ENCODE data around the gene WDR54. TPM values are rescaled to one million over a fixed set of nuclear protein-coding genes. Genes with fewer than 3 reads are reported as not detected.

The WDR54 gene
- total RNA-seq, 6 donors from 2014 or later, result 8.4 to 28.2 (median 13.3) TPM

- Histone ChIP-seq H3K4me1 (peaks cover 3 to 11% (median 8%) of the 10 kb centered on the region in 4 donors), H3K36me3 (peaks cover 3 to 63% (median 37%) of the 10 kb centered on the region in 4 donors), H3K27ac (no peak overlapping the region), H3K27me3 (no peaks in the 10 kb centered on the region), H3K9me3 (no peaks in the 10 kb centered on the region), H3K4me3 (no peak overlapping the region)
- TF ChIP-seq POLR2A (IDR thresholded peaks at IDR 0.05) (no peak), POLR2AphosphoS5 (IDR thresholded peaks at IDR 0.05) (no peak), EP300 (IDR thresholded peaks at IDR 0.05) (no peak)
- TF ChIP-seq, protein P1, sequence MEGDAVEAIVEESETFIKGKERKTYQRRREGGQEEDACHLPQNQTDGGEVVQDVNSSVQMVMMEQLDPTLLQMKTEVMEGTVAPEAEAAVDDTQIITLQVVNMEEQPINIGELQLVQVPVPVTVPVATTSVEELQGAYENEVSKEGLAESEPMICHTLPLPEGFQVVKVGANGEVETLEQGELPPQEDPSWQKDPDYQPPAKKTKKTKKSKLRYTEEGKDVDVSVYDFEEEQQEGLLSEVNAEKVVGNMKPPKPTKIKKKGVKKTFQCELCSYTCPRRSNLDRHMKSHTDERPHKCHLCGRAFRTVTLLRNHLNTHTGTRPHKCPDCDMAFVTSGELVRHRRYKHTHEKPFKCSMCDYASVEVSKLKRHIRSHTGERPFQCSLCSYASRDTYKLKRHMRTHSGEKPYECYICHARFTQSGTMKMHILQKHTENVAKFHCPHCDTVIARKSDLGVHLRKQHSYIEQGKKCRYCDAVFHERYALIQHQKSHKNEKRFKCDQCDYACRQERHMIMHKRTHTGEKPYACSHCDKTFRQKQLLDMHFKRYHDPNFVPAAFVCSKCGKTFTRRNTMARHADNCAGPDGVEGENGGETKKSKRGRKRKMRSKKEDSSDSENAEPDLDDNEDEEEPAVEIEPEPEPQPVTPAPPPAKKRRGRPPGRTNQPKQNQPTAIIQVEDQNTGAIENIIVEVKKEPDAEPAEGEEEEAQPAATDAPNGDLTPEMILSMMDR (IDR thresholded peaks at IDR 0.05), result no peak
- DNase-seq, result peak in 1 of 2 donors; percentile 42
- ATAC-seq (ENCODE audit: low FRiP score in 2 of 2), result no peak
- 89 to 94% methylated on average over 8 to 14 of the region's 14 CpGs for WGBS, 2 donors
These were observed 4.7 kb downstream of the WDR54 start for GRCh38 chr2:74426181-74426758.

GRCh38 chr2:74427551-74427950 is 6.0 kb downstream of the WDR54 start:
- TF ChIP-seq EP300 (IDR thresholded peaks at IDR 0.05), result no peak
- no peak for TF ChIP-seq POLR2A (IDR thresholded peaks at IDR 0.05)
- TF ChIP-seq POLR2AphosphoS5 (IDR thresholded peaks at IDR 0.05), result no peak
- TF ChIP-seq, protein P1 (IDR thresholded peaks at IDR 0.05), result no peak
- H3K27ac ChIP-seq, result no peak overlapping the region
- H3K9me3 ChIP-seq, result no peaks in the 10 kb centered on the region
- ATAC-seq (ENCODE audit: low FRiP score in 2 of 2) (no peak), DNase-seq (no peak)
- peaks cover 0 to under 1% (median 0%) of the 10 kb centered on the region in 4 donors for H3K4me1 ChIP-seq
- no peak overlapping the region for H3K4me3 ChIP-seq
- H3K36me3 ChIP-seq, result peaks cover 3 to 74% (median 46%) of the 10 kb centered on the region in 4 donors
- WGBS, 2 donors, result 70 to 88% methylated on average over 3 of the region's 3 CpGs
- H3K27me3 ChIP-seq, result no peaks in the 10 kb centered on the region

DNA sequence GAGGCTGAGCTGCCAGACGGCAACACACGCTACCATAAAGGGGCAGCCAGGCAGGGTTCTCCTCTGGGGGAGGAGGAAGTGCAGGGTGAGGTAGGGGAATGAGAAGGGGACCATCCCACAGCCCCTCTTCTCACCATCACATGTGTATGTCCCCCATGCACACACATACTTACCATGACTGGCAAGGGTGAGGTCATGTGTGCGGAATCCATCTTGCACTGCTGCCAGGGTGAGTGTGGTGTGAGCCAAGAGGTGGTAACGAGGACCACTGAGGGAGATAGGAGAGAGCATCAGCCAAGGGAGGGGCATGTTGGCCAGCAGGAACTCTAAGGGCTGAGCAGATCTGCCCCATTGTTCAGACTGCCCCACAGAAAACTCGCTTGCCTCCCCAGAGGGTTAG is 7.1 kb downstream of the WDR54 start:
- no peak overlapping the region for H3K4me3 ChIP-seq
- no peaks in the 10 kb centered on the region for H3K4me1 ChIP-seq
- WGBS, 2 donors, result 88 to 98% methylated on average over 5 of the region's 5 CpGs
- H3K36me3 ChIP-seq, result peaks cover 3 to 74% (median 46%) of the 10 kb centered on the region in 4 donors
- TF ChIP-seq, protein P1 (IDR thresholded peaks at IDR 0.05), result no peak
- TF ChIP-seq POLR2AphosphoS5 (IDR thresholded peaks at IDR 0.05), result no peak
- TF ChIP-seq POLR2A (IDR thresholded peaks at IDR 0.05), result no peak
- no peak for TF ChIP-seq EP300 (IDR thresholded peaks at IDR 0.05)
- H3K27ac ChIP-seq, result no peak overlapping the region
- no peaks in the 10 kb centered on the region for H3K27me3 ChIP-seq
- ATAC-seq (ENCODE audit: low FRiP score in 2 of 2) (no peak), DNase-seq (no peak)
- no peaks in the 10 kb centered on the region for H3K9me3 ChIP-seq

- Histone ChIP-seq H3K36me3 (peaks cover 3 to 74% (median 46%) of the 10 kb centered on the region in 4 donors), H3K27me3 (no peaks in the 10 kb centered on the region), H3K9me3 (no peaks in the 10 kb centered on the region), H3K27ac (no peak overlapping the region), H3K4me1 (no peaks in the 10 kb centered on the region), H3K4me3 (no peak overlapping the region)
- DNase-seq (peak in 1 of 2 donors; percentile 53), ATAC-seq (ENCODE audit: low FRiP score in 2 of 2) (peak in 1 of 2 donors; percentile 11)
- 88 to 93% methylated on average over 10 to 18 of the region's 18 CpGs for WGBS, 2 donors
- TF ChIP-seq, protein P1 (IDR thresholded peaks at IDR 0.05), result no peak
- TF ChIP-seq EP300 (IDR thresholded peaks at IDR 0.05), result no peak
- no peak for TF ChIP-seq POLR2A (IDR thresholded peaks at IDR 0.05)
- no peak for TF ChIP-seq POLR2AphosphoS5 (IDR thresholded peaks at IDR 0.05)
These were observed 8.2 kb downstream of the WDR54 start for GRCh38 chr2:74429487-74430451.
